Measurements from ENCODE around the gene STK10. TPM values are rescaled to one million over a fixed set of nuclear protein-coding genes. Genes with fewer than 3 reads are reported as not detected.

The STK10 gene
- total and polyA plus RNA-seq, 2 experiments from 2014 or later = 21.2 to 28.9 TPM

- H3K36me3 ChIP-seq (ENCODE audit: low read depth) = peaks cover 11% of the 10 kb centered on the region; the same call in 1 of the 2 replicates
- H3K4me1 ChIP-seq (ENCODE audit: insufficient read depth) = no peaks in the 10 kb centered on the region
- no peak overlapping the region for H3K4me2 ChIP-seq (ENCODE audit: unreplicated experiment)
- TF ChIP-seq EZH2 (IDR thresholded peaks at IDR 0.05; ENCODE audit: insufficient read depth, poor library complexity, severe bottlenecking) (no peak), EZH2phosphoT487 (IDR thresholded peaks at IDR 0.05; ENCODE audit: insufficient read depth, low read depth) (no peak)
- H3K4me3 ChIP-seq = no peak overlapping the region
- H2AFZ ChIP-seq = no peak overlapping the region
- in situ Hi-C loops (cut with MboI) = loop anchor here (25.0 kb wide), 2 partner anchors 408 to 633 kb away; partner anchors contain the start of gene FGF18
- no peaks in the 10 kb centered on the region for H3K27me3 ChIP-seq (replicated peaks; ENCODE audit: insufficient read depth)
- H3F3A ChIP-seq (ENCODE audit: insufficient read depth) = no peaks in the 10 kb centered on the region
- no peak overlapping the region for H3K9ac ChIP-seq
- DNase-seq = no peak
- H3K9me2 ChIP-seq (ENCODE audit: insufficient read depth) = no peaks in the 10 kb centered on the region
- WGBS, 2 experiments (ENCODE audit: low coverage in 1 of 2, low lambda C conversion rate in 2 of 2, missing lambda C conversion rate in 2 of 2) = 86 to 92% methylated on average over 7 of the region's 7 CpGs
- H3K79me2 ChIP-seq (ENCODE audit: insufficient read depth) = no peaks in the 10 kb centered on the region
- no peaks in the 10 kb centered on the region for H4K20me1 ChIP-seq (ENCODE audit: insufficient read depth)
- no peaks in the 10 kb centered on the region for H3K9me3 ChIP-seq (ENCODE audit: low read depth)
- H3K27ac ChIP-seq = no peak overlapping the region
Observed at GRCh38 chr5:172045315-172045632, 142.8 kb downstream of the STK10 start.

- WGBS, 2 experiments (ENCODE audit: low coverage in 1 of 2, low lambda C conversion rate in 2 of 2, missing lambda C conversion rate in 2 of 2) = 92 to 94% methylated on average over 14 of the region's 14 CpGs
- no peaks in the 10 kb centered on the region for H3K4me1 ChIP-seq (ENCODE audit: insufficient read depth)
- H4K20me1 ChIP-seq (ENCODE audit: insufficient read depth) = no peaks in the 10 kb centered on the region
- no peak overlapping the region for H3K4me2 ChIP-seq (ENCODE audit: unreplicated experiment)
- H3K9me3 ChIP-seq (ENCODE audit: low read depth) = no peaks in the 10 kb centered on the region
- TF ChIP-seq EZH2phosphoT487 (IDR thresholded peaks at IDR 0.05; ENCODE audit: insufficient read depth, low read depth) = no peak
- TF ChIP-seq EZH2 (IDR thresholded peaks at IDR 0.05; ENCODE audit: insufficient read depth, poor library complexity, severe bottlenecking) = no peak
- H3F3A ChIP-seq (ENCODE audit: insufficient read depth) = no peaks in the 10 kb centered on the region
- H3K4me3 ChIP-seq = no peak overlapping the region
- no peaks in the 10 kb centered on the region for H3K27me3 ChIP-seq (replicated peaks; ENCODE audit: insufficient read depth)
- no peak overlapping the region for H3K9ac ChIP-seq
- H3K9me2 ChIP-seq (ENCODE audit: insufficient read depth) = no peaks in the 10 kb centered on the region
- DNase-seq = no peak
- H3K79me2 ChIP-seq (ENCODE audit: insufficient read depth) = no peaks in the 10 kb centered on the region
- H3K27ac ChIP-seq = no peak overlapping the region
- in situ Hi-C loops (cut with MboI) = loop anchor here (25.0 kb wide), 2 partner anchors 407 to 632 kb away; partner anchors contain the start of gene FGF18
- peaks cover 6% of the 10 kb centered on the region; the same call in 1 of the 2 replicates for H3K36me3 ChIP-seq (ENCODE audit: low read depth)
- no peak overlapping the region for H2AFZ ChIP-seq
Observed at GRCh38 chr5:172044631-172045314, 143.3 kb downstream of the STK10 start.

- Histone ChIP-seq H2AFZ (no peak overlapping the region), H3K9me3 (ENCODE audit: low read depth) (no peaks in the 10 kb centered on the region), H3K27me3 (replicated peaks; ENCODE audit: insufficient read depth) (no peaks in the 10 kb centered on the region), H3K9ac (no peak overlapping the region), H3K79me2 (ENCODE audit: insufficient read depth) (no peaks in the 10 kb centered on the region), H3K36me3 (ENCODE audit: low read depth) (no peaks in the 10 kb centered on the region; the same call in 1 of the 2 replicates), H3K9me2 (ENCODE audit: insufficient read depth) (no peaks in the 10 kb centered on the region), H3F3A (ENCODE audit: insufficient read depth) (no peaks in the 10 kb centered on the region), H3K4me1 (ENCODE audit: insufficient read depth) (no peaks in the 10 kb centered on the region), H3K27ac (no peak overlapping the region), H4K20me1 (ENCODE audit: insufficient read depth) (no peaks in the 10 kb centered on the region), H3K4me3 (no peak overlapping the region), H3K4me2 (ENCODE audit: unreplicated experiment) (no peak overlapping the region)
- in situ Hi-C loops (cut with MboI) = loop anchor here (25.0 kb wide), 2 partner anchors 407 to 632 kb away; partner anchors contain the start of gene FGF18
- no peak for DNase-seq
- TF ChIP-seq EZH2phosphoT487 (IDR thresholded peaks at IDR 0.05; ENCODE audit: insufficient read depth, low read depth) (no peak), EZH2 (IDR thresholded peaks at IDR 0.05; ENCODE audit: insufficient read depth, poor library complexity, severe bottlenecking) (no peak)
- WGBS, 2 experiments (ENCODE audit: low coverage in 1 of 2, low lambda C conversion rate in 2 of 2, missing lambda C conversion rate in 2 of 2) = 85 to 90% methylated on average over 13 of the region's 13 CpGs
Observed at GRCh38 chr5:172043865-172044264, 144.2 kb downstream of the STK10 start.

GRCh38 chr5:172042183-172042582 lies 145.8 kb downstream of the STK10 start:
- Histone ChIP-seq H3K27ac (no peak overlapping the region), H3K4me3 (no peak overlapping the region), H2AFZ (no peak overlapping the region), H3K4me2 (ENCODE audit: unreplicated experiment) (no peak overlapping the region), H3K27me3 (replicated peaks; ENCODE audit: insufficient read depth) (no peaks in the 10 kb centered on the region), H3K36me3 (ENCODE audit: low read depth) (no peaks in the 10 kb centered on the region; the same call in 1 of the 2 replicates), H3K9me3 (ENCODE audit: low read depth) (no peaks in the 10 kb centered on the region), H3K4me1 (ENCODE audit: insufficient read depth) (no peaks in the 10 kb centered on the region), H4K20me1 (ENCODE audit: insufficient read depth) (no peaks in the 10 kb centered on the region), H3K9ac (no peak overlapping the region), H3K79me2 (ENCODE audit: insufficient read depth) (no peaks in the 10 kb centered on the region), H3K9me2 (ENCODE audit: insufficient read depth) (no peaks in the 10 kb centered on the region), H3F3A (ENCODE audit: insufficient read depth) (no peaks in the 10 kb centered on the region)
- 90 to 91% methylated on average over 13 of the region's 13 CpGs for WGBS, 2 experiments (ENCODE audit: low coverage in 1 of 2, low lambda C conversion rate in 2 of 2, missing lambda C conversion rate in 2 of 2)
- DNase-seq = no peak
- TF ChIP-seq EZH2 (IDR thresholded peaks at IDR 0.05; ENCODE audit: insufficient read depth, poor library complexity, severe bottlenecking) (no peak), EZH2phosphoT487 (IDR thresholded peaks at IDR 0.05; ENCODE audit: insufficient read depth, low read depth) (no peak)
- in situ Hi-C loops (cut with MboI) = loop anchor here (25.0 kb wide), 2 partner anchors 405 to 630 kb away; partner anchors contain the start of gene FGF18
